DOHH2 (cell line): ENCODE results near the gene LIM2.
"Not testable (repeated sequence)": the region's sequence is repeated elsewhere in the genome, so short reads cannot be mapped to it uniquely, and the experiment has no call there.

Source experiments
- H3F3A ChIP-seq: fragments of 200-600 bp; sonication (generic), shearing (Covaris generic); 2 replicates; pipeline ENCODE4 v1.6.0; 2016; ENCODE audit warnings: antibody characterized with exemption, mild to moderate bottlenecking; ENCODE audit not compliant: control insufficient read depth, insufficient read depth
- H3K27ac ChIP-seq: fragments of 200-600 bp; sonication (generic); 2 replicates; pipeline ENCODE4 v1.5.1; 2014; ENCODE audit warnings: low read depth, mild to moderate bottlenecking, low read length, moderate library complexity
- H3K27me3 ChIP-seq: fragments of 200-600 bp; sonication (generic); 2 replicates; pipeline ENCODE4 v1.6.1; 2014; ENCODE audit warnings: mild to moderate bottlenecking, low read length, mixed read lengths; ENCODE audit not compliant: control insufficient read depth
- H3K36me3 ChIP-seq: fragments of 200-600 bp; sonication (generic); 2 replicates; pipeline ENCODE4 v1.6.1; 2014; ENCODE audit warnings: mild to moderate bottlenecking, low read length, moderate library complexity, mixed read lengths; ENCODE audit not compliant: control insufficient read depth
- H3K4me1 ChIP-seq: fragments of 200-600 bp; sonication (generic); 2 replicates; pipeline ENCODE4 v1.6.1; 2014; ENCODE audit warnings: mild to moderate bottlenecking, low read length, mixed read lengths; ENCODE audit not compliant: control insufficient read depth
- H3K4me2 ChIP-seq: fragments of 200-600 bp; sonication (generic); 2 replicates; pipeline ENCODE4 v1.6.0; 2014; ENCODE audit warnings: mild to moderate bottlenecking, low read length, moderate library complexity
- H3K4me3 ChIP-seq: fragments of 200-600 bp; sonication (generic); 2 replicates; pipeline ENCODE4 v1.5.1; 2014; ENCODE audit warnings: mild to moderate bottlenecking, low read length, mixed read lengths
- H3K79me2 ChIP-seq: fragments of 200-600 bp; sonication (generic); 2 replicates; pipeline ENCODE4 v1.6.1; 2014; ENCODE audit warnings: mild to moderate bottlenecking, low read length, mixed read lengths; ENCODE audit not compliant: control insufficient read depth
- H3K9me2 ChIP-seq: fragments of 200-600 bp; sonication (generic); replicated peaks from 2 replicates; pipeline ENCODE4 v1.6.1; 2014; ENCODE audit warnings: mild to moderate bottlenecking, low read length, mixed read lengths; ENCODE audit not compliant: control insufficient read depth
- H3K9me3 ChIP-seq: fragments of 200-600 bp; sonication (generic); 2 replicates; pipeline ENCODE4 v1.6.1; 2014; ENCODE audit warnings: antibody characterized with exemption, low read length, mixed read lengths; ENCODE audit not compliant: control insufficient read depth, insufficient read depth
- H4K20me1 ChIP-seq: fragments of 200-600 bp; sonication (generic); 2 replicates; pipeline ENCODE4 v1.6.0; 2014; ENCODE audit warnings: low read depth, mild to moderate bottlenecking, antibody characterized with exemption, low read length, moderate library complexity; ENCODE audit not compliant: control insufficient read depth, insufficient read depth
- EZH2phosphoT487 ChIP-seq: fragments of 200-600 bp; sonication (generic); IDR thresholded peaks from 2 replicates; pipeline ENCODE4 v1.6.1; 2017; ENCODE audit warnings: borderline replicate concordance, mild to moderate bottlenecking, antibody characterized with exemption, low read length, moderate library complexity, mixed read lengths
- TF ChIP-seq, protein P1 (sequence below): fragments of 200-600 bp; sonication (generic); IDR thresholded peaks from one replicate; pipeline ENCODE4 v1.5.1; 2014; ENCODE audit warnings: antibody characterized with exemption, mild to moderate bottlenecking, low read depth, low read length; ENCODE audit not compliant: poor library complexity, severe bottlenecking

LIM2 gene

DNA sequence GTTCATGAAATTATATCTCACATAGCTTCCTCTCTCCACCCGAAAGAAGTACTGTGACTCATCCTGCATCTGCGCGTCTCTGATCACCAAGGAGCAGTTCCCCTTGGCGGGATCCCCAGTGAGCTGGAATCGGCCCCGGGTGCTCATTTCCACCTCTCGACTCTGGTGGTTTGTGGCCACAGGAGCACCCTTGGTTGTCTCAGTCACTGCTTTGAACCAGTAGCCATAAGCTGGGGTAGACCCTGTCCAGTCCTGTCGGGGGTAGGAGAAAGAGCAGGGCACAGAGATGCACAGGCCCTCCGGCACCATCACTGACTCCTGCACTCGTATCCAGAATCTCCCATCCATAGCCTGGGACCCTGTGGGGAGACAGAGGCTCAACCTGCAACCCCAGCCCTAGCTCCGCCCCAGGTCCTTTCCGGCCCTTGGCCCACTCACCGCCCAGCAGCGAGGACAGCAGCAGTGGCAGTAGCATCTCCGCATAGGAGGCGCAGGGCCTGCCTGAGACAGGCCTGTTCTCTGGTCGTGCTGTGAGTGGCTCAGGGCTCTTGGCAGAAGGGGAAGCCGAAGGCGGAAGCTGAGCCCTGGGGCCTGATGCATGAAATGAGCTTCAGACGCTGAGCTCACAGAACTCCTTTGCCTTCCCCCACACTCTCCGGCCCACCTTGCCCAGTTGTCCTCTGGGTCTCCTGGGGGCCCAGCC, 29.5 kb upstream of the LIM2 start, which contains the start of gene SIGLEC10:
Gene SIGLEC10, minus strand, starts transcription at position 536 of the 703 bp plus-strand sequence. Its CDS starts 61 bp downstream, at position 475.
- Histone ChIP-seq H3K4me3 (peak within 1 kb of the TSS; percentile 83), H3K4me2 (peak within 1 kb of the TSS; percentile 78), H3K27me3 (no peaks in the 10 kb centered on the region)

DNA sequence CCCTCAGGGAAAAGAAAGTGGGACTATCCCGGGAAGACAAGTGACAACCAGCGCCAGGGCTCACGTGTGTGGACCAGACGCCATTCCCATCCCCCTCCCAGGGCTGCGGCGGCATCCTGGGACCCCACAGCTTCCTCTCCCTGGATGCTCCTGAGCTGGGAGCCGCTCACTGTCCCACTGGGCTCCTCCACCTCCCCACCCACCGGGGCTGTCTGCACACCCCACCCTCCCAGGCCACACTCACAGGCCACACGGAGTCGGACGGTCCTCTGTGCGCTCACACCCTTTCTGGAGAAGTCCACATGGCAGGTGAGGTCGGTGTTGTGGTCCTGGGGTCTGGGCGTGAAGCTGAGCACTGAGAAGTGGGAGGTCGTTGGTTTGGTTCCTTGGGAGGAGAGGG, 28.6 kb upstream of the LIM2 start:
- not testable (repeated sequence) for H3K79me2 ChIP-seq, H3K27ac ChIP-seq, H3K9me2 ChIP-seq, H3K27me3 ChIP-seq, H3K36me3 ChIP-seq, H3F3A ChIP-seq, H3K9me3 ChIP-seq, H4K20me1 ChIP-seq
- H3K4me3 ChIP-seq: peak overlapping the region; percentile 83
- H3K4me2 ChIP-seq: peak overlapping the region; percentile 78
- H3K4me1 ChIP-seq: peaks cover 26% of the 10 kb centered on the region

More for the DNA sequence above, 29.5 kb upstream of the LIM2 start, which contains the start of gene SIGLEC10:
- Histone ChIP-seq H3K9me2 (no peaks in the 10 kb centered on the region), H4K20me1 (no peaks in the 10 kb centered on the region), H3K79me2 (peaks cover 6% of the 10 kb centered on the region; the same call in 1 of the 2 replicates), H3K4me1 (peaks cover 26% of the 10 kb centered on the region), H3K36me3 (no peaks in the 10 kb centered on the region), H3K9me3 (no peaks in the 10 kb centered on the region), H3K27ac (peak within 1 kb of the TSS; percentile 56), H3F3A (no peaks in the 10 kb centered on the region)
- TF ChIP-seq, protein P1, sequence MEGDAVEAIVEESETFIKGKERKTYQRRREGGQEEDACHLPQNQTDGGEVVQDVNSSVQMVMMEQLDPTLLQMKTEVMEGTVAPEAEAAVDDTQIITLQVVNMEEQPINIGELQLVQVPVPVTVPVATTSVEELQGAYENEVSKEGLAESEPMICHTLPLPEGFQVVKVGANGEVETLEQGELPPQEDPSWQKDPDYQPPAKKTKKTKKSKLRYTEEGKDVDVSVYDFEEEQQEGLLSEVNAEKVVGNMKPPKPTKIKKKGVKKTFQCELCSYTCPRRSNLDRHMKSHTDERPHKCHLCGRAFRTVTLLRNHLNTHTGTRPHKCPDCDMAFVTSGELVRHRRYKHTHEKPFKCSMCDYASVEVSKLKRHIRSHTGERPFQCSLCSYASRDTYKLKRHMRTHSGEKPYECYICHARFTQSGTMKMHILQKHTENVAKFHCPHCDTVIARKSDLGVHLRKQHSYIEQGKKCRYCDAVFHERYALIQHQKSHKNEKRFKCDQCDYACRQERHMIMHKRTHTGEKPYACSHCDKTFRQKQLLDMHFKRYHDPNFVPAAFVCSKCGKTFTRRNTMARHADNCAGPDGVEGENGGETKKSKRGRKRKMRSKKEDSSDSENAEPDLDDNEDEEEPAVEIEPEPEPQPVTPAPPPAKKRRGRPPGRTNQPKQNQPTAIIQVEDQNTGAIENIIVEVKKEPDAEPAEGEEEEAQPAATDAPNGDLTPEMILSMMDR: no peak
- no peak for TF ChIP-seq EZH2phosphoT487

DNA sequence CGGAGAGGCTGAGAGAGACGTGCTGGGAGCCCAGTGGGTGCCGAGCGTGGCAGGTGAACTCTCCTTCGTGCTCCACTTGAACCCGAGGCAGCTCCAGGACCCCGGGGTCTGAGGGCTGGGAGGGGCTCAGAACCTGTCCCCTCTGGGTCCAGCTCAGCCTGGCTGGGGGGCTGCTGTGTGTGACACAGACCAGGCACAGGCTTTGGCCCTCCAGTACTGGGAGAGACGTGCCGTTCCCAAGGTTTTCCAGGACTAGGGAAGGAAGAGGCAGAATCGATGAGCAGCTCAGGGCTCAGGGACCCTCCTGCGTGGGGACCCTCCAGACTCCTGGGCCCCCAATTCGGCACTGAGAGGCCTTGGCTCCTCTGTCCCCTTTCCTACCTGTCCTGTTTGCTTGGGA, 27.4 kb upstream of the LIM2 start:
- no peaks in the 10 kb centered on the region for H3K27me3 ChIP-seq

More for the DNA sequence above, 27.4 kb upstream of the LIM2 start:
- TF ChIP-seq EZH2phosphoT487: no peak
- TF ChIP-seq, protein P1: no peak
- no peaks in the 10 kb centered on the region for H3K9me2 ChIP-seq
- no peaks in the 10 kb centered on the region for H3F3A ChIP-seq
- no peak overlapping the region for H3K27ac ChIP-seq
- peaks cover 6% of the 10 kb centered on the region; the same call in 1 of the 2 replicates for H3K79me2 ChIP-seq
- peaks cover 26% of the 10 kb centered on the region for H3K4me1 ChIP-seq
- no peaks in the 10 kb centered on the region for H3K9me3 ChIP-seq
- H3K4me3 ChIP-seq: no peak overlapping the region
- no peaks in the 10 kb centered on the region for H3K36me3 ChIP-seq
- H3K4me2 ChIP-seq: no peak overlapping the region
- H4K20me1 ChIP-seq: no peaks in the 10 kb centered on the region
